ENCODE measurements around the gene KIAA1328. TPM values are rescaled to one million over a fixed set of nuclear protein-coding genes. Genes with fewer than 3 reads are reported as not detected.

Gene KIAA1328
- total RNA-seq, 2 donors from 2014 or later = 14.4 to 22.7 TPM

- H3K4me1 ChIP-seq (ENCODE audit: control insufficient read depth in 1 of 2, low read depth in 2 of 2) = peaks cover 0 to 4% of the 10 kb centered on the region in 2 donors
These were observed 106.0 kb downstream of the KIAA1328 start for GRCh38 chr18:36934884-36935283.

GRCh38 chr18:36942264-36942663, 113.3 kb downstream of the KIAA1328 start:
- Histone ChIP-seq H3K9me3 (no peaks in the 10 kb centered on the region), H3K27ac (no peak overlapping the region), H3K27me3 (replicated peaks; ENCODE audit: insufficient read depth) (no peaks in the 10 kb centered on the region), H3K4me3 (no peak overlapping the region), H3K4me1 (ENCODE audit: control insufficient read depth in 1 of 2, low read depth in 2 of 2) (no peaks in the 10 kb centered on the region), H3K36me3 (peaks cover 6% of the 10 kb centered on the region)
- TF ChIP-seq, protein P1, sequence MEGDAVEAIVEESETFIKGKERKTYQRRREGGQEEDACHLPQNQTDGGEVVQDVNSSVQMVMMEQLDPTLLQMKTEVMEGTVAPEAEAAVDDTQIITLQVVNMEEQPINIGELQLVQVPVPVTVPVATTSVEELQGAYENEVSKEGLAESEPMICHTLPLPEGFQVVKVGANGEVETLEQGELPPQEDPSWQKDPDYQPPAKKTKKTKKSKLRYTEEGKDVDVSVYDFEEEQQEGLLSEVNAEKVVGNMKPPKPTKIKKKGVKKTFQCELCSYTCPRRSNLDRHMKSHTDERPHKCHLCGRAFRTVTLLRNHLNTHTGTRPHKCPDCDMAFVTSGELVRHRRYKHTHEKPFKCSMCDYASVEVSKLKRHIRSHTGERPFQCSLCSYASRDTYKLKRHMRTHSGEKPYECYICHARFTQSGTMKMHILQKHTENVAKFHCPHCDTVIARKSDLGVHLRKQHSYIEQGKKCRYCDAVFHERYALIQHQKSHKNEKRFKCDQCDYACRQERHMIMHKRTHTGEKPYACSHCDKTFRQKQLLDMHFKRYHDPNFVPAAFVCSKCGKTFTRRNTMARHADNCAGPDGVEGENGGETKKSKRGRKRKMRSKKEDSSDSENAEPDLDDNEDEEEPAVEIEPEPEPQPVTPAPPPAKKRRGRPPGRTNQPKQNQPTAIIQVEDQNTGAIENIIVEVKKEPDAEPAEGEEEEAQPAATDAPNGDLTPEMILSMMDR (IDR thresholded peaks at IDR 0.05) = no peak
- DNase-seq (ENCODE audit: low spot score) (no peak), ATAC-seq (ENCODE audit: insufficient number of reproducible peaks, low FRiP score, low read depth) (no peak)

More at GRCh38 chr18:36934884-36935283, 106.0 kb downstream of the KIAA1328 start:
- Histone ChIP-seq H3K27me3 (replicated peaks; ENCODE audit: insufficient read depth) (no peaks in the 10 kb centered on the region), H3K4me3 (no peak overlapping the region), H3K36me3 (peaks cover 8% of the 10 kb centered on the region), H3K9me3 (no peaks in the 10 kb centered on the region), H3K27ac (no peak overlapping the region)
- no peak for DNase-seq (ENCODE audit: low spot score)
- TF ChIP-seq, protein P1 (IDR thresholded peaks at IDR 0.05) = no peak
- ATAC-seq (ENCODE audit: insufficient number of reproducible peaks, low FRiP score, low read depth) = no peak

- Histone ChIP-seq H3K36me3 (no peaks in the 10 kb centered on the region), H3K4me3 (no peak overlapping the region), H3K4me1 (ENCODE audit: control insufficient read depth in 1 of 2, low read depth in 2 of 2) (no peaks in the 10 kb centered on the region), H3K27ac (no peak overlapping the region), H3K27me3 (replicated peaks; ENCODE audit: insufficient read depth) (no peaks in the 10 kb centered on the region), H3K9me3 (no peaks in the 10 kb centered on the region)
- DNase-seq (ENCODE audit: low spot score) = no peak
- TF ChIP-seq, protein P1 (IDR thresholded peaks at IDR 0.05) = no peak
- ATAC-seq (ENCODE audit: insufficient number of reproducible peaks, low FRiP score, low read depth) = no peak
These were observed 119.0 kb downstream of the KIAA1328 start for GRCh38 chr18:36947820-36948348.

DNA sequence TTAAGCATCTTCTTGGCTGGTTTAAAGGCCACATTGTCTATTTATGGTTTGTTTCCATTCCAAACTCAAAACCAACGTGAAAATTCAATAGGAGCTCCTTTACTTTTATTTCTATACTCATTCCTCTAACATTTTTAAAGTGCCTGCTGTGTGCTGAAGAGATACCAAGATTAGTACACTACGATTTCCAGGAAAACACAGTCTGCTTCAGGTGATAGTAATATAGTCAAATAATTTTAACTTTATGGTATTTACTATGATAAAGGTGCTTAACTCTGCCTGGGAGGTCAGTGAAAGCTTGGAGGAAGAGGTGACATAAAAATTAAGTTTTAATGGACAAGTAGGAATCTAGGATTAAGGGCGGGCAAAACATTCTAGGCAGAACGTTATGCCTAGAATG, 121.4 kb downstream of the KIAA1328 start:
- Histone ChIP-seq H3K27ac (no peak overlapping the region), H3K4me1 (ENCODE audit: control insufficient read depth in 1 of 2, low read depth in 2 of 2) (no peaks in the 10 kb centered on the region), H3K27me3 (replicated peaks; ENCODE audit: insufficient read depth) (no peaks in the 10 kb centered on the region), H3K9me3 (no peaks in the 10 kb centered on the region), H3K4me3 (no peak overlapping the region), H3K36me3 (no peaks in the 10 kb centered on the region)
- DNase-seq (ENCODE audit: low spot score) (no peak), ATAC-seq (ENCODE audit: insufficient number of reproducible peaks, low FRiP score, low read depth) (no peak)
- TF ChIP-seq, protein P1 (IDR thresholded peaks at IDR 0.05) = no peak

DNA sequence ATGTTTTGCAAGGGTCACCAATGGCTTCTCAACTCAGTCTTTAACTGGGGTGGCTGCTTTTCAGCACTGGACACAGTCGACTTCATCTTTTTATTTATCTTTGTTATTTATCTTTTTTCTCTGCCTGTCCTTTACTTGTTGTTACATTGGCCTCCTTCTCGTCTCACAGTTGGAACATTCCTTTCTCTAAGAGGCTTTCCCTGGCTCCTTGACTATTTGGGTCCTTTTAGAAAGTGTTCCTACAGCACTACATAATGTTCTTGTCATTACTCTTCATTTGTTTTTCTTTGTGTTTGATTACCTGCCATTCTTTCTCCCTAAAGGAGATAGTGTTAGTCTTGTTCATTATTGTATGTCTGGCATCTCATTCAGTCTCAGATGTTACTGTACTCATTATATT, 122.0 kb downstream of the KIAA1328 start:
- TF ChIP-seq, protein P1 (IDR thresholded peaks at IDR 0.05) = no peak
- Histone ChIP-seq H3K4me1 (ENCODE audit: control insufficient read depth in 1 of 2, low read depth in 2 of 2) (no peaks in the 10 kb centered on the region), H3K27ac (no peak overlapping the region), H3K36me3 (no peaks in the 10 kb centered on the region), H3K4me3 (no peak overlapping the region), H3K27me3 (replicated peaks; ENCODE audit: insufficient read depth) (no peaks in the 10 kb centered on the region), H3K9me3 (no peaks in the 10 kb centered on the region)
- ATAC-seq (ENCODE audit: insufficient number of reproducible peaks, low FRiP score, low read depth) = no peak
- no peak for DNase-seq (ENCODE audit: low spot score)
